ENCODE data around the gene CFAP65. TPM values are rescaled to one million over a fixed set of nuclear protein-coding genes. Genes with fewer than 3 reads are reported as not detected.

CFAP65 gene
- total and polyA plus RNA-seq, 9 of the 15 experiments (the other 6 are each of a cell fraction or from before 2014, with no cell fraction given): not detected

GRCh38 chr2:218975060-218975777, 66.1 kb downstream of the CFAP65 start:
- no peak overlapping the region for H3K4me2 ChIP-seq (ENCODE audit: insufficient read depth, low read length)
- no peak overlapping the region for H3K4me3 ChIP-seq
- H3K9ac ChIP-seq (ENCODE audit: insufficient read depth in 1 of 2, low read depth in 2 of 2, low read length in 2 of 2): no peak overlapping the region
- intact Hi-C loops (cut with micrococcal nuclease) (loop anchor here (5.0 kb wide), 1 partner anchor 98 kb away; no protein-coding TSS in a partner anchor), in situ Hi-C loops (cut with MboI) (no loop called here)
- WGBS (ENCODE audit: insufficient coverage, low coverage, missing lambda C conversion rate): 0% methylated on average over 3 of the region's 4 CpGs
- no peak for DNase-seq (ENCODE audit: extremely low read depth in 1 of 4, low spot score in 3 of 4)
- no peaks in the 10 kb centered on the region for H3K9me3 ChIP-seq (replicated peaks; ENCODE audit: control insufficient read depth, insufficient read depth, low read depth, low read length)
- ATAC-seq: no peak
- H3K4me1 ChIP-seq (replicated peaks in 1 of 2; ENCODE audit: control insufficient read depth in 2 of 2, insufficient read depth in 2 of 2, low read length in 2 of 2): peaks cover 0 to 3% of the 10 kb centered on the region in 2 experiments; a peak in 1 of 5 replicates
- H2AFZ ChIP-seq (ENCODE audit: low read depth, low read length): no peak overlapping the region
- no TSS peak for BruUV-seq (replicated peaks)
- ChIA-PET POLR2A (no interaction called here), CTCF (ENCODE audit: low intra/inter-chr PET ratio) (no interaction called here)
- no peaks in the 10 kb centered on the region for H3K79me2 ChIP-seq (ENCODE audit: control insufficient read depth, insufficient read depth, low read length)
- H4K20me1 ChIP-seq (replicated peaks; ENCODE audit: control insufficient read depth, insufficient read depth, low read length): no peaks in the 10 kb centered on the region
- no peaks in the 10 kb centered on the region for H3K9me1 ChIP-seq (ENCODE audit: control insufficient read depth, insufficient read depth, low read length)
- peaks cover 0 to 3% of the 10 kb centered on the region in 2 experiments; a peak in 1 of 5 replicates for H3K27me3 ChIP-seq (ENCODE audit: control insufficient read depth in 2 of 2, insufficient read depth in 2 of 2, low read length in 2 of 2)
- H3K36me3 ChIP-seq (ENCODE audit: control insufficient read depth, insufficient read depth, low read length): no peaks in the 10 kb centered on the region
- no peak overlapping the region for H3K27ac ChIP-seq (ENCODE audit: extremely low read depth, low read depth, low read length)
- FAIRE-seq: no peak
- TF ChIP-seq, protein P1, sequence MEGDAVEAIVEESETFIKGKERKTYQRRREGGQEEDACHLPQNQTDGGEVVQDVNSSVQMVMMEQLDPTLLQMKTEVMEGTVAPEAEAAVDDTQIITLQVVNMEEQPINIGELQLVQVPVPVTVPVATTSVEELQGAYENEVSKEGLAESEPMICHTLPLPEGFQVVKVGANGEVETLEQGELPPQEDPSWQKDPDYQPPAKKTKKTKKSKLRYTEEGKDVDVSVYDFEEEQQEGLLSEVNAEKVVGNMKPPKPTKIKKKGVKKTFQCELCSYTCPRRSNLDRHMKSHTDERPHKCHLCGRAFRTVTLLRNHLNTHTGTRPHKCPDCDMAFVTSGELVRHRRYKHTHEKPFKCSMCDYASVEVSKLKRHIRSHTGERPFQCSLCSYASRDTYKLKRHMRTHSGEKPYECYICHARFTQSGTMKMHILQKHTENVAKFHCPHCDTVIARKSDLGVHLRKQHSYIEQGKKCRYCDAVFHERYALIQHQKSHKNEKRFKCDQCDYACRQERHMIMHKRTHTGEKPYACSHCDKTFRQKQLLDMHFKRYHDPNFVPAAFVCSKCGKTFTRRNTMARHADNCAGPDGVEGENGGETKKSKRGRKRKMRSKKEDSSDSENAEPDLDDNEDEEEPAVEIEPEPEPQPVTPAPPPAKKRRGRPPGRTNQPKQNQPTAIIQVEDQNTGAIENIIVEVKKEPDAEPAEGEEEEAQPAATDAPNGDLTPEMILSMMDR (IDR thresholded peaks at IDR 0.05 in 2 of 3, conservative IDR thresholded peaks at IDR 0.05 in 1 of 3; ENCODE audit: insufficient read depth in 2 of 3, low read depth in 1 of 3, low read length in 3 of 3): peak; percentile 10 to 35 (median 14); a peak in 3 of 6 replicates
- TF ChIP-seq PTTG1 (tag; IDR thresholded peaks at IDR 0.05; ENCODE audit: low read depth) (no peak), MAFF (IDR thresholded peaks at IDR 0.05; ENCODE audit: low read length) (peak; percentile 26; the same call in 1 of the 2 replicates), ZNF316 (IDR thresholded peaks at IDR 0.05) (peak; percentile 74), ZNF121 (CRISPR knock-in tag; conservative IDR thresholded peaks at IDR 0.05) (peak; percentile 55), C11orf30 (IDR thresholded peaks at IDR 0.05; ENCODE audit: low read depth) (peak; percentile 61; the same call in 1 of the 2 replicates), ZNF696 (CRISPR knock-in tag; conservative IDR thresholded peaks at IDR 0.05) (no peak), XRCC5 (IDR thresholded peaks at IDR 0.05; ENCODE audit: low read depth, low read length) (no peak)
- TF ChIP-seq, protein P2, sequence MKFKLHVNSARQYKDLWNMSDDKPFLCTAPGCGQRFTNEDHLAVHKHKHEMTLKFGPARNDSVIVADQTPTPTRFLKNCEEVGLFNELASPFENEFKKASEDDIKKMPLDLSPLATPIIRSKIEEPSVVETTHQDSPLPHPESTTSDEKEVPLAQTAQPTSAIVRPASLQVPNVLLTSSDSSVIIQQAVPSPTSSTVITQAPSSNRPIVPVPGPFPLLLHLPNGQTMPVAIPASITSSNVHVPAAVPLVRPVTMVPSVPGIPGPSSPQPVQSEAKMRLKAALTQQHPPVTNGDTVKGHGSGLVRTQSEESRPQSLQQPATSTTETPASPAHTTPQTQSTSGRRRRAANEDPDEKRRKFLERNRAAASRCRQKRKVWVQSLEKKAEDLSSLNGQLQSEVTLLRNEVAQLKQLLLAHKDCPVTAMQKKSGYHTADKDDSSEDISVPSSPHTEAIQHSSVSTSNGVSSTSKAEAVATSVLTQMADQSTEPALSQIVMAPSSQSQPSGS (CRISPR knock-in tag; IDR thresholded peaks at IDR 0.05): no peak
- TF ChIP-seq, protein P3, sequence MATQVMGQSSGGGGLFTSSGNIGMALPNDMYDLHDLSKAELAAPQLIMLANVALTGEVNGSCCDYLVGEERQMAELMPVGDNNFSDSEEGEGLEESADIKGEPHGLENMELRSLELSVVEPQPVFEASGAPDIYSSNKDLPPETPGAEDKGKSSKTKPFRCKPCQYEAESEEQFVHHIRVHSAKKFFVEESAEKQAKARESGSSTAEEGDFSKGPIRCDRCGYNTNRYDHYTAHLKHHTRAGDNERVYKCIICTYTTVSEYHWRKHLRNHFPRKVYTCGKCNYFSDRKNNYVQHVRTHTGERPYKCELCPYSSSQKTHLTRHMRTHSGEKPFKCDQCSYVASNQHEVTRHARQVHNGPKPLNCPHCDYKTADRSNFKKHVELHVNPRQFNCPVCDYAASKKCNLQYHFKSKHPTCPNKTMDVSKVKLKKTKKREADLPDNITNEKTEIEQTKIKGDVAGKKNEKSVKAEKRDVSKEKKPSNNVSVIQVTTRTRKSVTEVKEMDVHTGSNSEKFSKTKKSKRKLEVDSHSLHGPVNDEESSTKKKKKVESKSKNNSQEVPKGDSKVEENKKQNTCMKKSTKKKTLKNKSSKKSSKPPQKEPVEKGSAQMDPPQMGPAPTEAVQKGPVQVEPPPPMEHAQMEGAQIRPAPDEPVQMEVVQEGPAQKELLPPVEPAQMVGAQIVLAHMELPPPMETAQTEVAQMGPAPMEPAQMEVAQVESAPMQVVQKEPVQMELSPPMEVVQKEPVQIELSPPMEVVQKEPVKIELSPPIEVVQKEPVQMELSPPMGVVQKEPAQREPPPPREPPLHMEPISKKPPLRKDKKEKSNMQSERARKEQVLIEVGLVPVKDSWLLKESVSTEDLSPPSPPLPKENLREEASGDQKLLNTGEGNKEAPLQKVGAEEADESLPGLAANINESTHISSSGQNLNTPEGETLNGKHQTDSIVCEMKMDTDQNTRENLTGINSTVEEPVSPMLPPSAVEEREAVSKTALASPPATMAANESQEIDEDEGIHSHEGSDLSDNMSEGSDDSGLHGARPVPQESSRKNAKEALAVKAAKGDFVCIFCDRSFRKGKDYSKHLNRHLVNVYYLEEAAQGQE (IDR thresholded peaks at IDR 0.05; ENCODE audit: borderline replicate concordance): peak; percentile 23; the same call in 1 of the 2 replicates
- TF ChIP-seq, protein P3 (CRISPR knock-in tag; IDR thresholded peaks at IDR 0.05; ENCODE audit: low read depth): no peak

Measured in K562 (cell line).